ENCODE data around the gene SPTBN1.
"Not testable (repeated sequence)": the region's sequence is repeated elsewhere in the genome, so short reads cannot be mapped to it uniquely, and the experiment has no call there.

Gene SPTBN1

GRCh38 chr2:54502731-54503130, 46.6 kb downstream of the SPTBN1 start:
- no peak overlapping the region for H3K27ac Mint-ChIP-seq (ENCODE audit: low read depth)
- DNase-seq (ENCODE audit: low spot score in 2 of 2), result no peak
- no peaks in the 10 kb centered on the region for H3K9me3 Mint-ChIP-seq
- no peaks in the 10 kb centered on the region for H3K4me1 Mint-ChIP-seq
- no peaks in the 10 kb centered on the region for H3K27me3 Mint-ChIP-seq
- ATAC-seq (replicated peaks; ENCODE audit: extremely low read depth, poor library complexity, severe bottlenecking), result no peak
- H3K36me3 Mint-ChIP-seq (ENCODE audit: insufficient read depth), result no peaks in the 10 kb centered on the region
- H3K4me3 Mint-ChIP-seq, result no peak overlapping the region

DNA sequence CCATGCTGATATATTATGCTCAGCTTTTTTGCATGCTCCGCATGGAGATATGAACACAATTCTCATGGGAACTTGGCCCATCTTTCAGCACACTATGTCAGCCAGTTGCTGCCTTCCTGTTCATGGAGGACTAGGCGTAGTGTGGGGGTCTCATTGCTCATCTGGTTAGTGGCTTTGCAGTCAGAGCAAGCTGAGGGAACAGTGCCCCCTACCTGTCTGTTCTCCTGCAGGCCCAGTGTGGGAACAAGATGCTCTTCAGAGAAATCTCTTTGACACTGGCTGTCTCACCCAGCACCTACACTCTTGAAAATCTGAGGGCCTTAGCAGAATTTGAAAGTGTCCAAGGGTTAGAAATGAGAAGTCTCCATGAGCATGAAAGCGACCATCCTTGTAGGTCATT, 47.1 kb downstream of the SPTBN1 start:
- H3K36me3 Mint-ChIP-seq (ENCODE audit: insufficient read depth), result no peaks in the 10 kb centered on the region
- no peak overlapping the region for H3K4me3 Mint-ChIP-seq
- no peak overlapping the region for H3K27ac Mint-ChIP-seq (ENCODE audit: low read depth)
- no peaks in the 10 kb centered on the region for H3K27me3 Mint-ChIP-seq
- no peak for DNase-seq (ENCODE audit: low spot score in 2 of 2)
- no peak for ATAC-seq (replicated peaks; ENCODE audit: extremely low read depth, poor library complexity, severe bottlenecking)
- no peaks in the 10 kb centered on the region for H3K4me1 Mint-ChIP-seq
- H3K9me3 Mint-ChIP-seq, result no peaks in the 10 kb centered on the region

- H3K4me1 Mint-ChIP-seq, result no peaks in the 10 kb centered on the region
Measured at GRCh38 chr2:54503828-54504227, 47.7 kb downstream of the SPTBN1 start.

GRCh38 chr2:54504866-54505265, 48.7 kb downstream of the SPTBN1 start:
- H3K27ac Mint-ChIP-seq (ENCODE audit: low read depth), result no peak overlapping the region
- no peak overlapping the region for H3K4me3 Mint-ChIP-seq
- H3K9me3 Mint-ChIP-seq, result no peaks in the 10 kb centered on the region
- H3K36me3 Mint-ChIP-seq (ENCODE audit: insufficient read depth), result no peaks in the 10 kb centered on the region
- H3K4me1 Mint-ChIP-seq, result no peaks in the 10 kb centered on the region
- no peak for DNase-seq (ENCODE audit: low spot score in 2 of 2)
- ATAC-seq (replicated peaks; ENCODE audit: extremely low read depth, poor library complexity, severe bottlenecking), result no peak
- no peaks in the 10 kb centered on the region for H3K27me3 Mint-ChIP-seq

More at GRCh38 chr2:54503828-54504227, 47.7 kb downstream of the SPTBN1 start:
- no peak for DNase-seq (ENCODE audit: low spot score in 2 of 2)
- H3K9me3 Mint-ChIP-seq, result no peaks in the 10 kb centered on the region
- H3K36me3 Mint-ChIP-seq (ENCODE audit: insufficient read depth), result no peaks in the 10 kb centered on the region
- H3K27me3 Mint-ChIP-seq, result no peaks in the 10 kb centered on the region
- no peak overlapping the region for H3K27ac Mint-ChIP-seq (ENCODE audit: low read depth)
- ATAC-seq (replicated peaks; ENCODE audit: extremely low read depth, poor library complexity, severe bottlenecking), result no peak
- no peak overlapping the region for H3K4me3 Mint-ChIP-seq

DNA sequence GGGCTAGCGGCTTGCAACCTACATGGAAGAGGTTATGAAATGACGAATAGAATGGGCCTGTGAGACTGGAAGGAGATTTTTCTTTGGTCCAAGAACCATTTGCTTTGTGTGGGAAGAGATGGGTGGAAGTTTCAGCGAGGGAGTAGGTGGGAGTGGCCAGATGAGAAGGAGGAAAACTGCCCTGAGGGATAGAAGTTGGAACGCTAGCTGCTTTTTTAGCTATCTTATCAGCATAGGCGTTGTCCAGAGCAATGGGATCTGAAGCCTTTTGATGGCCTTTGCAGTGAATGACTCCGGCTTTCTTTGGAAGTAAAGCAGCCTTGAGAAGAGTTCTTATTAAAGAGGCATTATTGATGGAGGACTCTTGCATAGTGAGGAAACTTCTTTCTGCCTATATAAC, 52.4 kb downstream of the SPTBN1 start:
- no peak overlapping the region for H3K4me3 Mint-ChIP-seq
- no peak overlapping the region for H3K27ac Mint-ChIP-seq (ENCODE audit: low read depth)
- ATAC-seq (replicated peaks; ENCODE audit: extremely low read depth, poor library complexity, severe bottlenecking) (no peak), DNase-seq (ENCODE audit: low spot score in 2 of 2) (no peak)
- no peaks in the 10 kb centered on the region for H3K27me3 Mint-ChIP-seq
- H3K4me1 Mint-ChIP-seq, result no peaks in the 10 kb centered on the region
- no peaks in the 10 kb centered on the region for H3K36me3 Mint-ChIP-seq (ENCODE audit: insufficient read depth)
- no peaks in the 10 kb centered on the region for H3K9me3 Mint-ChIP-seq

- not testable (repeated sequence) for H3K4me1 Mint-ChIP-seq; H3K36me3 Mint-ChIP-seq (ENCODE audit: insufficient read depth); ATAC-seq (replicated peaks; ENCODE audit: extremely low read depth, poor library complexity, severe bottlenecking); H3K27me3 Mint-ChIP-seq; H3K27ac Mint-ChIP-seq (ENCODE audit: low read depth); H3K4me3 Mint-ChIP-seq; DNase-seq (ENCODE audit: low spot score in 2 of 2); H3K9me3 Mint-ChIP-seq
Measured at GRCh38 chr2:54509043-54509442, 52.9 kb downstream of the SPTBN1 start.

GRCh38 chr2:54510916-54511315, 54.8 kb downstream of the SPTBN1 start:
- no peaks in the 10 kb centered on the region for H3K27me3 Mint-ChIP-seq
- no peak overlapping the region for H3K27ac Mint-ChIP-seq (ENCODE audit: low read depth)
- no peaks in the 10 kb centered on the region for H3K9me3 Mint-ChIP-seq
- H3K4me1 Mint-ChIP-seq, result no peaks in the 10 kb centered on the region
- no peak overlapping the region for H3K4me3 Mint-ChIP-seq
- H3K36me3 Mint-ChIP-seq (ENCODE audit: insufficient read depth), result no peaks in the 10 kb centered on the region
- no peak for ATAC-seq (replicated peaks; ENCODE audit: extremely low read depth, poor library complexity, severe bottlenecking)
- DNase-seq (ENCODE audit: low spot score in 2 of 2), result no peak

- Mint-ChIP-seq H3K27ac (ENCODE audit: low read depth) (no peak overlapping the region), H3K9me3 (no peaks in the 10 kb centered on the region), H3K27me3 (no peaks in the 10 kb centered on the region), H3K4me1 (no peaks in the 10 kb centered on the region), H3K36me3 (ENCODE audit: insufficient read depth) (no peaks in the 10 kb centered on the region), H3K4me3 (no peak overlapping the region)
- DNase-seq (ENCODE audit: low spot score in 2 of 2) (no peak), ATAC-seq (replicated peaks; ENCODE audit: extremely low read depth, poor library complexity, severe bottlenecking) (no peak)
Measured at GRCh38 chr2:54512183-54512582, 56.1 kb downstream of the SPTBN1 start.

DNA sequence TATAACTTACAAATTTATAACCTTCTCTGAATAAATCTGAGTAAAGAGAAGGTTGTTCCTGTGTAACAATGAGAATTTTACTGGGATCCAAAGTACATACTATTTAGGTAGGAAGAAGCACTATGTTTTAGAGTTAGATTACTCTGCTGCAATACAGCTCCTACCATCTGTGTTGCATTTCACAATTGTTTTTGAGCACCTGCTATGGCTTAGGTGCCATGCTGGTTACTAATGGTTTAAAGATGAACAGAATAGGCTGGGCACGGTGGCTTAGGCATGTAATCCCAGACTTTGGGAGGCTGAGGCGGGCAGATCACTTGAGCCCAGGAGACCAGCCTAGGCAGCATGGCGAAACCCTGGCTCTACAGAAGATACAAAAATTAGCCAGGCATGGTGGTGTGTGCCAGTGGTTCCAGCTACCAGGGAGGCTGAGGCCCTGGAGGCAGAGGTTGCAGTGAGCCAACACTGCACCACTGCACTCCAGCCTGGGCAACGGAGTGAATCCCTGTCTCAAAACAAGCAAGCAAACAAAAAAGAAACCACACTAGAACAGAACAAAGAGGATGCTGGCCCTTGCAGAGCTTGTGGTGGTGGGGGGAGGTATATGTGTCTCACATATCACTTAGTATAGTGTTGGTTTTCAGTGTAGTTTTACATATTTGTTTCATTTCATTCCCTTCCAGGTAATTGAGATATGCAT, 56.7 kb downstream of the SPTBN1 start:
- Mint-ChIP-seq H3K27me3 (no peaks in the 10 kb centered on the region), H3K27ac (ENCODE audit: low read depth) (no peak overlapping the region), H3K9me3 (no peaks in the 10 kb centered on the region), H3K4me1 (no peaks in the 10 kb centered on the region), H3K4me3 (no peak overlapping the region), H3K36me3 (ENCODE audit: insufficient read depth) (no peaks in the 10 kb centered on the region)
- no peak for ATAC-seq (replicated peaks; ENCODE audit: extremely low read depth, poor library complexity, severe bottlenecking)
- no peak for DNase-seq (ENCODE audit: low spot score in 2 of 2)

GRCh38 chr2:54513363-54513715, 57.2 kb downstream of the SPTBN1 start:
- Mint-ChIP-seq H3K4me3 (no peak overlapping the region), H3K36me3 (ENCODE audit: insufficient read depth) (no peaks in the 10 kb centered on the region), H3K9me3 (no peaks in the 10 kb centered on the region), H3K4me1 (no peaks in the 10 kb centered on the region), H3K27me3 (no peaks in the 10 kb centered on the region), H3K27ac (ENCODE audit: low read depth) (no peak overlapping the region)
- DNase-seq (ENCODE audit: low spot score in 2 of 2) (no peak), ATAC-seq (replicated peaks; ENCODE audit: extremely low read depth, poor library complexity, severe bottlenecking) (no peak)

- H3K36me3 Mint-ChIP-seq (ENCODE audit: insufficient read depth), result no peaks in the 10 kb centered on the region
- ATAC-seq (replicated peaks; ENCODE audit: extremely low read depth, poor library complexity, severe bottlenecking) (no peak), DNase-seq (ENCODE audit: low spot score in 2 of 2) (no peak)
- H3K4me1 Mint-ChIP-seq, result no peaks in the 10 kb centered on the region
- no peak overlapping the region for H3K4me3 Mint-ChIP-seq
- peaks cover 12% of the 10 kb centered on the region for H3K27me3 Mint-ChIP-seq
- no peak overlapping the region for H3K27ac Mint-ChIP-seq (ENCODE audit: low read depth)
- H3K9me3 Mint-ChIP-seq, result no peaks in the 10 kb centered on the region
Measured at GRCh38 chr2:54514822-54515569, 58.9 kb downstream of the SPTBN1 start.

DNA sequence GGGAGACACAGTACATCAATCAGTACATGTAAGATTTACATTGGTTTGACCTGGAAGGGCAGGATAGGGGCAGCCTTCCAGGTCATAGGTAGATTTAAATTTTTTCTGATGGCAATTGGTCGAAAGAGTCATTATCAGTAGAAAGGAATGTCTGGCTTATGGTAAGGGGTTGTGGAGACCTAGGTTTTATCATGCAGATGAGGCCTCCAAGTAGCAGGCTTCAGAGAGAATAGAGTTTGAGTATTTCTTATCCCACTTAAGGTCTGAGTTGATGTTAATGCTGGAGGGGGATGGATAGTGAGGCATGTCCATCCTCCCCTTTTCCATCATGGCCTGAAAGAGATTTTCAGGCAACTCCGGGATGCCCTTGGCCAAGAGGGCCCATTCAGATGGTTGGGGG, 60.7 kb downstream of the SPTBN1 start:
- H3K4me3 Mint-ChIP-seq, result no peak overlapping the region
- DNase-seq (ENCODE audit: low spot score in 2 of 2) (no peak), ATAC-seq (replicated peaks; ENCODE audit: extremely low read depth, poor library complexity, severe bottlenecking) (no peak)
- no peaks in the 10 kb centered on the region for H3K36me3 Mint-ChIP-seq (ENCODE audit: insufficient read depth)
- peaks cover 14% of the 10 kb centered on the region for H3K27me3 Mint-ChIP-seq
- H3K9me3 Mint-ChIP-seq, result no peaks in the 10 kb centered on the region
- H3K27ac Mint-ChIP-seq (ENCODE audit: low read depth), result no peak overlapping the region
- H3K4me1 Mint-ChIP-seq, result no peaks in the 10 kb centered on the region

- DNase-seq (ENCODE audit: low spot score in 2 of 2); H3K36me3 Mint-ChIP-seq (ENCODE audit: insufficient read depth); H3K4me1 Mint-ChIP-seq; ATAC-seq (replicated peaks; ENCODE audit: extremely low read depth, poor library complexity, severe bottlenecking); H3K27ac Mint-ChIP-seq (ENCODE audit: low read depth); H3K9me3 Mint-ChIP-seq; H3K4me3 Mint-ChIP-seq: not testable (repeated sequence)
- H3K27me3 Mint-ChIP-seq, result peaks cover 14% of the 10 kb centered on the region
Measured at GRCh38 chr2:54518016-54518415, 61.9 kb downstream of the SPTBN1 start.

Measured in central memory CD8-positive, alpha-beta T cell (primary cell).